Esophagus (tissue), 2 donors: ENCODE measurements around the gene BRSK1. TPM values are rescaled to one million over a fixed set of nuclear protein-coding genes. Genes with fewer than 3 reads are reported as not detected.
"Not testable (repeated sequence)": the region's sequence is repeated elsewhere in the genome, so short reads cannot be mapped to it uniquely, and the experiment has no call there.

Experiments used
- H3K27ac ChIP-seq, 2 donors: one replicate each; pipeline ENCODE4 v1.5.1; 2013; ENCODE audit warnings: low read depth in 2 of 2, mild to moderate bottlenecking in 2 of 2, inconsistent platforms in 1 of 2, low read length in 1 of 2, moderate library complexity in 1 of 2
- H3K27me3 ChIP-seq, 2 donors: one replicate each; pipeline ENCODE4 v1.6.1; 2013; ENCODE audit warnings: low read length in 2 of 2, control low read depth in 1 of 2, mild to moderate bottlenecking in 1 of 2; ENCODE audit not compliant: insufficient read depth in 2 of 2, control insufficient read depth in 1 of 2
- H3K36me3 ChIP-seq, 2 donors: one replicate each; pipeline ENCODE4 v1.6.1; 2013; ENCODE audit warnings: low read length in 1 of 2; ENCODE audit not compliant: control insufficient read depth in 2 of 2, insufficient read depth in 2 of 2
- H3K4me1 ChIP-seq, 2 donors: one replicate each; pipeline ENCODE4 v1.6.1; 2013; ENCODE audit warnings: low read length in 1 of 2; ENCODE audit not compliant: control insufficient read depth in 2 of 2, insufficient read depth in 2 of 2
- H3K4me3 ChIP-seq, 2 donors: one replicate each; pipeline ENCODE4 v1.5.1; 2013; ENCODE audit warnings: low read length in 2 of 2, mild to moderate bottlenecking in 2 of 2, low read depth in 1 of 2, moderate library complexity in 1 of 2
- H3K9me3 ChIP-seq, 2 donors: one replicate each; pipeline ENCODE4 v1.6.1; 2013; ENCODE audit warnings: mild to moderate bottlenecking in 2 of 2, low read depth in 1 of 2, low read length in 1 of 2, moderate library complexity in 1 of 2; ENCODE audit not compliant: control insufficient read depth in 2 of 2, insufficient read depth in 1 of 2
- WGBS, 2 donors: extraction: QIAGEN DNeasy Blood & Tissue Kit; methylation state at CpG; one replicate each; pipeline ENCODE4 v1.1.7; 2013; 5-methylcytosine and 5-hydroxymethylcytosine counted together
- polyA plus RNA-seq, 2 donors: library from polyadenylated mRNA; stranded (reverse); fragments of 200-250 nt; gene quantifications; one replicate each; pipeline ENCODE4 v1.2.3, GENCODE V29; 2013
- donor health status: healthy with polysubstance abuse.
- donor health status: Bipolar disorder and iron deficiency.

Gene BRSK1
- polyA plus RNA-seq, 2 donors: 0.96 to 1.0 TPM

DNA sequence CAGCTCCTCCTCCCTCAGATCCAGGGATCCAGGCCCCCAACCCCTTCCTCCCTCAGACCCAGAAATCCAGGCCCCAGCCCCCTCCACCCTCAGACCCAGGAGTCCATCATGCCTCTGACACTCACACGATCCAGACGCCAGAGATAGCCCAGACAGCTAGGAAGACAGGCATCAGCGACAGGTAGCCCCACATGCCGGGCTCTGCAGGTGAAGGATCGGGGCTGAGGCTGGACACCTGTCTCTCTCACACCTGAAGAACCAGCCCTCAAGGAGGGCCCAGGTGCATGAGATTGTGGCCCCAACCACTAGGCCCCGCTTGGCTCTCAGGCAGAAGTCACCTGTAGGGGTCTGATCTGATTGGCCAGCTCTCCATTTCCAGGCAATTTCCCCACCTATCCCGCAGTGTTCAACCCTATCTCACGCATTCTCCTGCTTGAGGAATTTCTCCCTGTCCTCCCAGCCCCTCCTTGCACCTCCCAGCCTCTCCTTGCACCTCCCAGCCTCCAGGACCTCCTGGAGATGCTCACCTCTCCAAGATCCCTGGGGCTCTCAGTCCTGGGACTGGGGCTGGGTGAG, 37.1 kb downstream of the BRSK1 start:
- no peaks in the 10 kb centered on the region for H3K36me3 ChIP-seq
- 77 to 91% methylated on average over 8 of the region's 8 CpGs for WGBS, 2 donors
- H3K27me3 ChIP-seq: no peaks in the 10 kb centered on the region
- peaks cover 0 to 4% of the 10 kb centered on the region in 2 donors for H3K4me1 ChIP-seq
- H3K4me3 ChIP-seq: no peak overlapping the region
- H3K27ac ChIP-seq: no peak overlapping the region
- H3K9me3 ChIP-seq: no peaks in the 10 kb centered on the region

- Histone ChIP-seq H3K4me3 (no peak overlapping the region), H3K27ac (no peak overlapping the region), H3K9me3 (no peaks in the 10 kb centered on the region), H3K36me3 (no peaks in the 10 kb centered on the region), H3K27me3 (no peaks in the 10 kb centered on the region), H3K4me1 (peaks cover 0 to 4% of the 10 kb centered on the region in 2 donors)
- WGBS, 2 donors: 62 to 73% methylated on average over 9 of the region's 9 CpGs
These were observed 37.8 kb downstream of the BRSK1 start for GRCh38 chr19:55321466-55322137.

- no peaks in the 10 kb centered on the region for H3K9me3 ChIP-seq
- 64 to 70% methylated on average over 12 of the region's 12 CpGs for WGBS, 2 donors
- H3K27me3 ChIP-seq: no peaks in the 10 kb centered on the region
- no peaks in the 10 kb centered on the region for H3K36me3 ChIP-seq
- H3K4me3 ChIP-seq: no peak overlapping the region
- H3K4me1 ChIP-seq: peaks cover 0 to 4% of the 10 kb centered on the region in 2 donors
- H3K27ac ChIP-seq: no peak overlapping the region
These were observed 38.5 kb downstream of the BRSK1 start for GRCh38 chr19:55322204-55322885.

GRCh38 chr19:55324662-55325061, 40.9 kb downstream of the BRSK1 start:
- Histone ChIP-seq H3K27me3 (no peaks in the 10 kb centered on the region), H3K4me1 (peaks cover 0 to 4% of the 10 kb centered on the region in 2 donors), H3K27ac (no peak overlapping the region), H3K9me3 (no peaks in the 10 kb centered on the region), H3K36me3 (no peaks in the 10 kb centered on the region), H3K4me3 (no peak overlapping the region)
- WGBS, 2 donors: 45 to 56% methylated on average over 6 of the region's 6 CpGs

DNA sequence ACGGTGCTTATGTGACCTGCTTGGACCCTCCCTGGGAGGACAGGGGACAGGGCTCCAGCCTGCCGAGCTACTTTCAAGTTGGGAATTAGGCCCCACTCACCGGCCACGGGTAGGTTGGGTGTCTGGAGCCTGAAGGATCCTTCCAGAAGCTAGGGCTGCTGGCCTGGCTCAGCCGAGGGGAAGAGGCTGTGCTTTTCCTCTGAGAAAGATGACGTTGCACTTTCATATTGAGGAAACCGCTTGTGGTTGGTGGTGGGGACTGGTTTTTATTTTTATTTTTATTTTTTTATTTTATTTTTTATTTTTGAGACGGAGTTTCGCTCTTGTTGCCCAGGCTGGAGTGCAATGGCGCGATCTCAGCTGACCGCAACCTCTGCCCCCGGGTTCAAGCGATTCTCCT, 41.4 kb downstream of the BRSK1 start, which contains the start of gene TMEM150B:
Gene TMEM150B, minus strand, starts transcription at position 170 of the 400 bp plus-strand sequence. CDS start 4,305 bp downstream, outside the sequence.
- Histone ChIP-seq H3K4me1 (peaks cover 0 to 1% of the 10 kb centered on the region in 2 donors), H3K4me3 (no peak within 1 kb of the TSS), H3K9me3 (no peaks in the 10 kb centered on the region), H3K36me3 (no peaks in the 10 kb centered on the region), H3K27me3 (no peaks in the 10 kb centered on the region), H3K27ac (no peak within 1 kb of the TSS)
- 76 to 81% methylated on average over 14 of the region's 14 CpGs for WGBS, 2 donors

GRCh38 chr19:55328774-55329318, 45.0 kb downstream of the BRSK1 start:
- not testable (repeated sequence) for H3K9me3 ChIP-seq, H3K27ac ChIP-seq, H3K36me3 ChIP-seq, H3K4me3 ChIP-seq, H3K27me3 ChIP-seq, H3K4me1 ChIP-seq
- WGBS, 2 donors: 64 to 68% methylated on average over 4 of the region's 4 CpGs

GRCh38 chr19:55329791-55330190, 46.0 kb downstream of the BRSK1 start:
- H3K27ac ChIP-seq, H3K4me3 ChIP-seq, H3K9me3 ChIP-seq, H3K4me1 ChIP-seq, H3K36me3 ChIP-seq, H3K27me3 ChIP-seq: not testable (repeated sequence)
- 87 to 91% methylated on average over 6 of the region's 6 CpGs for WGBS, 2 donors

GRCh38 chr19:55333870-55334269, 50.1 kb downstream of the BRSK1 start:
- 72 to 78% methylated on average over 11 of the region's 11 CpGs for WGBS, 2 donors

DNA sequence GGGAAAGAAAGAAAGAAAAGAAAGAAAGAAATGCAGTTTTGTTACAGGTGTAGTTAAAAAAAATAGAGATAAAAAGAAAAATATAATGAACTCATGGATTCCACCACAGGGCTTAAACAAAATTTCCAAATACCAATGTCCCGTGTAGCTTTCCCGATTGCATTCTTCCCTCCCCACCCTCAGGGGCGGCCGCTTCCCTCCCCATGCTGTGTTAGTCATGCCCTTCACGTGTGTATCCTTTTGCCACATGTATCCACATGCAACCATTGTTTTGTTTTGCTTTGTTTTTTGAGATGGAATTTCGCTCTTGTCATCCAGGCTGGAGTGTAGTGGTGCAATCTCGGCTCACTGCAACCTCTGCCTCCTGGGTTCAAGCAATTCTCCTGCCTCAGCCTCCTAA, 52.3 kb downstream of the BRSK1 start:
- Histone ChIP-seq H3K27ac (no peak overlapping the region), H3K27me3 (no peaks in the 10 kb centered on the region), H3K4me3 (no peak overlapping the region), H3K36me3 (no peaks in the 10 kb centered on the region), H3K4me1 (peaks cover 2 to 11% of the 10 kb centered on the region in 2 donors), H3K9me3 (no peaks in the 10 kb centered on the region)
- 51 to 62% methylated on average over 7 of the region's 7 CpGs for WGBS, 2 donors

More at GRCh38 chr19:55333870-55334269, 50.1 kb downstream of the BRSK1 start:
- Histone ChIP-seq H3K4me1 (peaks cover 0 to 3% of the 10 kb centered on the region in 2 donors), H3K9me3 (no peaks in the 10 kb centered on the region), H3K27me3 (no peaks in the 10 kb centered on the region), H3K36me3 (no peaks in the 10 kb centered on the region), H3K27ac (no peak overlapping the region), H3K4me3 (no peak overlapping the region)
